NCI-H1092 (cell line): Measurements from ENCODE around the gene HSPG2.
"Not testable (repeated sequence)": the region's sequence is repeated elsewhere in the genome, so short reads cannot be mapped to it uniquely, and the experiment has no call there.

Source experiments
- DNase-seq: peaks from one replicate; lab custom pipeline; 2025; lab: John Stamatoyannopoulos, UW

The HSPG2 gene

GRCh38 chr1:21912038-21912758, 24.9 kb downstream of the HSPG2 start:
- no peak for DNase-seq

DNA sequence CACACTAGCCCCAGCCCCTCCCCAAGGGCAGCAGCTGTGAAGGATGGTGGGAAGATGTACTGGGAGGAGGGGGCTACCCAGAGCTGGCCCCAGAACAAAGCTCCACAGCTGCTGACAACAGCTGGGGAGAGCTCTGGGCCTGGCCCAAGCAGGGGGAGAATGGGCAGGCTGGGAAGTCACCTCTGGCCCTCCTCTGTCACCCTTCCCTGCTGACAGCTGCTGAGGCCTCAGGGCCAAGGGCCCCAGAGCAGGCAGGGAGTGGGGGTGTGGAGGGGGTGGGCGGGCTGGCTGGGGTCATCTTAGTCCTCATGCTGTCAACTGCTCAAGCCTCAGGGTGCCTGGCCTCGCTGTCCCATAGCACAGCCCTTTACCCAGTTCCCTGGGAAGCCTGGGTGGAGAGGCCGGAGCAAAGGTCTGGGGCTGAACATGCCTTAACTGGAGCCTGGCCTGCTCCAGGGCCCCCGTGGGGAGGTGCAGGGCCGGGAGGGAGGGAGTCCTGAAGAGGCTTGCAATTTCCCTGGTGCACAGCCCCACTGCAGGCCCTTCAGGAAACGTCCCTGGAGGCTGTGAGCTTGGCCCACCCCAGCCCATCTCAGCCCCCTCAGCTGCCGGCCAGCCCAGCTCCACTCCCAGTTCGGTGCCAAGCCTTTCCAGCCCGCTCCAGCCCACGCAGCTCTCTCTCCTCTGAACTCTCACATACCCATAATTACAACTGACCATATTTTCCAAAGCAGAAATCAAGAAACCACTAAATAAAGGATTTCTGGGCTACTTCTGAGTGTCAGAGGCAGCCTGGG, 25.7 kb downstream of the HSPG2 start:
- DNase-seq: no peak

- DNase-seq: no peak
Measured at GRCh38 chr1:21910558-21911204, 26.4 kb downstream of the HSPG2 start.

DNA sequence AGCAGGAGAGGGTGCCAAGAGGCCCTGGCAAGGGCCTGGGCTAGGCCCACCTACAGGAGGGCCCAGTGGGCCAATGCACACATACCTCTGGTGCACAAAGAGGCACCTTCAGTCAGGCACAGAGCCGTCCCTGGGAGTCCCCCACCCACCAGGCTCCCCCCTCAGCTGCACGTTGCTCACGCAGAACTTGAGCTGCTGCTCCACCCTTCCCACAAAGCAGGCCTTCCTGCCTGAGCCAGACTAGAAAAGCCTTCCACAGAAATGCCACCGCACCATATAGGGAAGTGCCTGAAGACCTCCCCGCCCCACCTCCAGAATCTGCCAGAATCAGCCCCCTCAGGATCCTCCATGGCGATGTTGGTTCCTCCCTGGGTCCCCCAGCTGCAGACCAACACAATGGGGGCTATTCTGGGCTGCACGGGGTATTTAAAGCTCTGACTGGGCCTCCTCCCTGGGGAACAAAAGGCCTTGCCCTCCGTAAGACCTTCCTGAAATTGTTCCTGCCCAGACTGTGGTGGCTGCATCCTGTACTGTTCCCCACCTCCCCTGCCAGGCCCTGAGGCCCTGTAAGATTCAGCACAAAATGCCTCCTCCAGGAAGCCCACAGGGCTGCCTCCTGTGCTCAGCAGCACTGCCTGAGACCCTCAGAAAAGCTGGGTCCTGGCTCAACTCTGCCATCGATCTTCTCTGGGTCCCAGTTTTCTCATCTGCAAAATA, 27.2 kb downstream of the HSPG2 start:
- no peak for DNase-seq

- DNase-seq: no peak
Measured at GRCh38 chr1:21909286-21909759, 27.8 kb downstream of the HSPG2 start.

- not testable (repeated sequence) for DNase-seq
Measured at GRCh38 chr1:21907737-21908534, 29.2 kb downstream of the HSPG2 start.

- DNase-seq: no peak
Measured at GRCh38 chr1:21907079-21907418, 30.1 kb downstream of the HSPG2 start.

GRCh38 chr1:21906173-21907078, 30.7 kb downstream of the HSPG2 start:
- no peak for DNase-seq

DNA sequence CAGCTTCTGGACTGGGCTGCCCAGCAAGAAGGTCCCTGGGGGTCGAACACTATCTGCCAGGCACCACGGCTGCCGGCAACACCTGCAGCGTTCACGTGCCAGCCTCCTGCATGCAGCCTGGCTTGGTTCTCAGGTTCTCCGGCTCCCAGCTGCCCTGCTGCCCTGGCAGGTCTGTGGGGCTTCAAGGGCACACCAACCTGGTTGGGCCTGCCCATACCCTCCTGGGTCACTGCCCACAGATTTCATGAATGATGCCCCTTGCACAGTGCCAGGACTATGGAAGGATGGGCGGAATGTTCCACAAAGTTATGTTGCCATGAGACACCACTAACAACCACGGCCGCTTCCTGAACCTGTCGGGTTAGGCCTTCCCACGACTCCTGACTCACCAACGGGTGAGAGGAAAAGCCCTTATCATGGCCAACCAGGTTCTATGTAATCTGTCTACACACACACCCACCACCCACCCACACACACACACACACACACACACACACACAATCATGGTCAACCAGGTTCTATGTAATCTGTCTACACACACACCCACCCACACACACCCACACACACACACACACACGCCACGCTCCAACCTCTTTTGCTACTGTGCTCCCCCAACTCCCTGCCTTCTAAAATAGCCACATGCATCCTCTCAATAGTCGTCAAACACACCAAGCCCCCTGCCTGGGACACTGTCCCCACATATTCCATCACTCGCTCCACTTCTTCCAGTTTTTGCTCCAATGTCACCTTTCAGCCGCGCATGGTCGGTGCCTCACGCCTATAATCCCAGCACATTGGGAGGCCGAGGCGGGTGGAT, 32.2 kb downstream of the HSPG2 start:
- peak; percentile 22 for DNase-seq

DNA sequence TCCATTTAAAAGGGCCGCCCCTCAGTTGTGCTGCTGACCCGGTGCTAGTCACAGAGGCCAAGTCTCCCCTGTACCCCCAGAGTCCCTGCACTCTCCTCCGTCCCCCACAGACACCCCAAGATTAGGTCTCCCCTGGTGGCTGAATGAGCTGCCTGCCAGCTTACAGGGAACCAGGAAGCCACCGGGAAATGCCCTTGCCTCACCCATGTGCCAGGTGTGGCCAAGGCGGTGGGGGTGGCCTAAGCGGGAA, 32.7 kb downstream of the HSPG2 start:
- no peak for DNase-seq

GRCh38 chr1:21903638-21904453, 33.3 kb downstream of the HSPG2 start:
- DNase-seq: no peak

DNA sequence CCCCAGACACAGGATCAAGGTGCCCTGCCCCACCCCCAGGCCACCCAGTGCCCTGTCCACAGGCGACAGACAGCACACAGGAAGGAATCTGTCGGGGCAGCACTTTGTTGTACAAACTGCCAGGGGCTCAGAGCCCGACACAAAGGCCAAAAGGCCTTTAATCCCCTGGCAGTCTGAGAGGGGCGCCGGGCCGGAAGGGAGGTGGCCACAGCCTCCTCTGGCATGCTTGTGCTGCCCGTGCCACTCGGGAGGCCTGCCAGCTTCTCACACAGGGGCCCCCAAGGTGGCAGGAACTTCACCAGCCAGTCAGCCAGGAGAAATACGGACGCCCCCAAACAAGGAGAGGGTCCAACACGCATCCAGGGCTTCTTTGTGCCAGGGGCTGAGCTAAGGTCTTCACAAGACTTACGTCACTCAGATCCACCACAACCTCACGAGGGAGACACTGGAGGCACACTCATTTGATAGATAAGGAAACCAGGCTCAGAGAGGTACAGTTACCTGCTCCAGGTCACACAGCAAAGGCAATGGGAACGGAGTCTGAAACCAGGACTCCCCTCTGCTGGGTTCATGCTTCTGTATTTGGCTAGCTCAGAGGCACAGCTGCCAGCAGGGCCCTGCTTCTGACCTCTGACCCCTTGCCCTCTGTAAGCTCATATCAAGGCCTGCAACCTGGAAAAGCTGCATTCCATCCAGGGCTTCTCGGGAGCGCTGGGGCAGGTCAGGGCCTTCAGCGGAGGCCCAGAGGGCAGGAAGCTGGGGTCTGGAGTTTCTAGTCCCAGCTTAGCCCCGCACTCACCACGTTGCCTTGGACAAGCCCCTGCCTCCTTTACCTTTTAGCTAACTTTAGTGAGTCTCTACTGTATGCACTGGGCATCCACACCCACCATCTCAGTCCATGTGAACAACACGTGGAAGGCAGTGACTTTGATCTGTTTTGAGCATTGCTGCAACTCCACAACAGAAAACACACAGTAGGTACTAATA, 34.8 kb downstream of the HSPG2 start:
- DNase-seq: no peak

- DNase-seq: no peak
Measured at GRCh38 chr1:21901473-21901847, 35.6 kb downstream of the HSPG2 start.

- DNase-seq: no peak
Measured at GRCh38 chr1:21900766-21901472, 36.2 kb downstream of the HSPG2 start.

DNA sequence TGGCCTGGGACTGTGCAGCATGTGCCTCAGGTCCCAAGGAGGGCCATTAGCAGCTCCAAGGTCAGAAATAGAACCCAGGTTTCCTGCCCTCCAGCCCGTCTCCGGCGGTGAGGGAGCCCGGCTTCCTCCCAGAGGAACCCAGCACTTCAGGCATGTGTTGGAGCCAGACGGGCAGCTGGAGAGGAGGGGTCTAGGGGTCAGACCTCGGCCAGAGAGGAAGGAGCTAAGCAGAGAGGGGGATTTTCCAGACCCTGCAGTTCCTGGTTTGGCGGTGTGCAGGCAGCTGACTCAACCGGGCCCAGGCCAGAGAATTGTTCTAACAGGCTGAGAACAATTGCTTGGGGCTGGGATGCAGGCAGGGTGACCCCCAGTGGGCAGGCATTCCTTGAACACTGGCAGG, 37.1 kb downstream of the HSPG2 start:
- DNase-seq: no peak

DNA sequence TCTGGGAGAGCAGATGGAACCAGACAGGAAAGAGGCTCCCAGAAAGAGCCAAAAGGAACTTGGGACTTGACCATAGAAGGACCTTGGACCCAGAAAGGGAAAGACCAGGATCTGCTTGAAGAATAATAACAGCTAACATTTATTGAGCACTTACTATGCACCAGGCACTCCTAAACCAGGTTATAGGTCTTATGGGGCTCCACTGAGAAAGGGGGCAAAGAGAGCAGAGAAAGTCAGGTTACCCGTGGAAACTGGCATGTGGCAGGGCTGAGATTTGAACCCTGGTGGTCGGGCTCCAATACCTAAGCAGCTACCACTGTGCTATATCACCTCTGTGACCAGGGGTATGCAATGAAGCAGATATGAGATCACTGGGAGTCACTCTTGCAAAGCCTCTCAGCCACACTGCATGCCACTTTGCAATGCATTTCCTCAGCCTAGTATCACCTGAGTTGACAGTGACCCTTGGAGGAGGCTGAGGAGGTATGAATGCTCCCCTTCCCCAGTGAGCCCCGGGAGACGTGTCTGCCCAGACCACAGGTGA, 37.8 kb downstream of the HSPG2 start:
- no peak for DNase-seq
